Stimulated activated CD4-positive, alpha-beta T cell treated with anti-CD3 and anti-CD28 coated beads, Interleukin-15, amount 100 ng/mL, for 48 hours (primary cell): ENCODE results near the gene PPP1R3E.

ENCODE experiments used
- DNase-seq, 2 donors: peaks; one replicate each; pipeline ENCODE4 v3.0.0-alpha.2; 2020; ENCODE audit warnings: low read depth in 2 of 2

Gene PPP1R3E

DNA sequence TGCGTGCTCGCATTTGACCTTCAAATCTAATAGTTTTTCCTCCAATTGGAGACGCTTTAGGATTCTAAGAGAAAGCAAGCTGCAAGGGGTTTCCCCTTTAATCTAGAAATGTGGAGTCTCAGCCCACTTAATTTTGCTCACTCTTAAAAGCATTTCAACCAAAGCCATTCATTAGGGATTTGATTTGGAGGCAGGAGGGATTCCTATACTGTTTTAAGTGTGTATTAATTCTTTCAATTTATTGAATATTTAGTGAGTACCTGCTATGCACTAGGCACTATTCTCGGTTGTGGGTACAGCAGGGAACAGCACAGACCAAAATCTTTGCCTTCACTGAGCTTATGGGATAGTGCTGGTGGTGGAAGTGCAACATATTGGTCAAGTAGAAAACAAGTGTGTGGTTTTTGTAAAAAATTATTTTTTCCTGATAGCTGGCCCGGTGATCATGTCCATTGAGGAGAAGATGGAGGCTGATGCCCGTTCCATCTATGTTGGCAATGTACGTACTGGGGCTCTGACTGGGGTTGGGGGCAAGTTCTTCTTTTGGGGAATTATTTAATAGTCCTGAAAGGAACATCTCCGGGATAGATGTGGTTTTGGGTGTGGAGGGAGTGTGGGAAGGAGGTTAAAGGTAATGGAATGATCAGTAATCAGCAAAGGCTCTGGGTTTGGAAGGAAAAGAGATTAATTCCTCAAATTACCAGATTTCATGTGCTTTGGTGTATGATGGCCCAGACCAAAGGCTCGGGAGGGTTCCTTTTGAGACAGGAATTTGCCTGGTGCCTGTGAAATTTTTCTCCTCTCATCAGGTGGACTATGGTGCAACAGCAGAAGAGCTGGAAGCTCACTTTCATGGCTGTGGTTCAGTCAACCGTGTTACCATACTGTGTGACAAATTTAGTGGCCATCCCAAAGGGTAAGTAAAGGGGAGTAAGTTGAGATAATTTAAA is 20.2 kb upstream of the PPP1R3E start:
- DNase-seq: no peak

- peak; percentile 56 to 66 for DNase-seq
Measured at GRCh38 chr14:23321572-23322547, 19.2 kb upstream of the PPP1R3E start.

DNA sequence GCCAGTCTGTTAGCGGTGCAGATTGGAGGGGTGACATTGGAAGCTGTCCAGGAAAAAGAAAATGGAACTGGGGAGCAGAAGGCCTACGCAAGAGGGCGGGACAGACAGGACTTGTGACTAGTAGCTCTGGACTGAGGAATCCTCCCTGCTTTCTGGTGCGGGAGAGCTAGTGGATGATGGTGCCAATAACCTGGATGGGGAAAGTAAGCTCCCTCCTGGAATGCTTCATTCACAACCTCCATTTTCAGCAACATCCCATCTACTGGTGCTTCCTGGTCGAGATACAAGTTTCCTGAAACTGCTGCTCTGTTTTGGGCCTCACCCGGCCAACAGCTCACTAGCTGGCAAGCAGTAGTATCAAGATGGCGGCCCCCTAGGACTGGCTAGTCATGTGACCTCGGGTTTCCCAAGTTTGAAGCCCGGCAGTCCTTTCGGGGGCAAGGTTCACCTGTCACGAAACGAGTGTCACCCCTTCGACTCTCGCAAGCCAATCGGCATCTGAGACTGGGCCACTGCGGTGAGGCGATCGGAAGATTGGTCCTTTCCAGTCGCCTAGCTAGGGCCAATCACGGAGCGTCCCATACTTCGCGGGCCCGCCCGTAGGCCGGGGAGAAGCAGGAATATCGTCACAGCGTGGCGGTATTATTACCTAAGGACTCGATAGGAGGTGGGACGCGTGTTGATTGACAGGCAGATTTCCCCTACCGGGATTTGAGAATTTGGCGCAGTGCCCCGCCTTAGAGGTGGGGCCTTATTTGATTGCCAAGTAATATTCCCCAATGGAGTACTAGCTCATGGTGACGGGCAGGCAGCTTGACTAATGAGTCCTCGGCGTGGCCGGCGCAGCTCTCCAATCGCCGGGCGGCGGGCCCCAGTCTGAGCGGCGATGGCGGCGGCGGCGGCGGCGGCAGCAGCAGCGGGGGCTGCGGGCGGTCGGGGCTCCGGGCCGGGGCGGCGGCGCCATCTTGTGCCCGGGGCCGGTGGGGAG is 18.2 kb upstream of the PPP1R3E start, which contains the start of gene PABPN1:
PABPN1 (plus strand) TSS at position 874 of the 988 bp plus-strand sequence; CDS start at position 887, 13 bp downstream.
- peak; percentile 95 to 98 for DNase-seq

DNA sequence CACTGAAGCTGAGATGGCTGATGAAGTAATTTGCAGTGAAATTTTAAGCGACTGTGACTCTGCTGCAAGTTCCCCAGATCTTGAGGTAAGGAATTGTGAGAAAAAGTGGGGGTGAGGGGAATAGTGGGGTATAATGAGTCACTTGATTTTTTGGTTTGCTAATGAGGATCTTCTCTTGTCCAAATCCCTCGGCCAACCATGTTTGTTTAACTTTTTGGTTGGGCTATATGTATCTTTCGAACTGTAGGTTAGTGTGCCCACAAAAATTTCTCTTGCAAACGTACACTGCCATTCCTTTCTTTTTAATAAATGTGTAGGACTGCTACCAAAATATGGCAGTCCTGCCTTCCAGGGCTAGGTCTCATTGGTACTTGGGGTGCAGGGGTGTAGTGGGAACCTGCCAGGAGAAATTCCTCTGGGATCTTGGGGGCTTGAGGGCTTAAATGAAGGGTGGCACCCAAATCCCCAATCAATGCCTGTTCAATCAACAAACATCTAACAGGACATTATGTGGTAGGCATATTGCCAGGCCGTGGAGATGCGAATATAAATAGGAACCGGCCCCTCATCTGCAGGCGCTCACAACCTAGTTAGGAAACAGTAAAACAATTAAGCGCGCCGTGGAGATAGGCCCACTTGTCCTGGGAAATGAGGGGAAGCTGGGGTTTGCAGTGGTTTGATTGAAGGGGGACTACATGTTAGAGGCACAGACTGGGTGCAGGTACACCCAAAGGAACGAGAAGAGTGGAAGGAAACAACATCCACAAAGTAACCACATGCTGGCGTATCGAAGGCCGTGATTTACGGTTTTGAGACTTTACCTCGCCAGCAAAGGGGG is 17.3 kb upstream of the PPP1R3E start:
- DNase-seq: no peak

DNA sequence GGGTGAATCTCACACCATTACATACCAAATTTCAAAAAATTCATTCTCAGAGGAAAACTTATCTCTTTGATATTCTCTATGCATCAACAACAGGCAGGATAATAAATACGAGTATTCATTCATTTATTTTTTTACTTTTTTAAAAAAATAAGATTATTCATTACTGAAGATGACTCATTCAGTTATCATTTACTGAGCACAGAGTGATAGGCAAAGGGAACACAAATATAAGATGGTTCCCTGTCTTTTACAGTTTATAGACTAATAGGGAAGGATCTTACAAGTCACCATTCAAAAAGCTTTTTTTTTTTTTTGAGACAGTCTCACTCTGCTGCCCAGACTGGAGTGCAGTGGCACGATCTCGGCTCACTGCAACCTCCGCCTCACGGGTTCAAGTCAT is 13.6 kb upstream of the PPP1R3E start:
- no peak for DNase-seq

DNA sequence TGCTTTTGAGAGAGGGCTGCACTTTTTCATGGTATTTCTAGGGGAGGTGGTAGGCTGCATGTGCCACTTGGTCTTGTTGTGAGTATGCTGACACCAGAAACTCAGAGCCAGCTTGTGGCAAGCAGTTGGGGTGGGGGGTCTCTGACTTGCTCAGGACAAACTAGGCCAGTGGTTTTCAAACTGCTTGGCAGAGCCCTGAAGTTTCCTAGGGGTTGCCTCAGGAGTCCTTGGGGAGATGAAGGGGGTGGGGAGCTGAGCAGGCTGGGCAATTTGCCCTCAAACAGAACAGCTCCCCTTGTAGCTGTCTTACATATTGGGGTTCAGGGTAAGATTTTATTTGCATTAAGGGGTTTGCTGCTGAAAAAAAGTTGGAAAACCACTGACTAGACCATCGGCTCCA is 7.9 kb upstream of the PPP1R3E start:
- DNase-seq: no peak

DNA sequence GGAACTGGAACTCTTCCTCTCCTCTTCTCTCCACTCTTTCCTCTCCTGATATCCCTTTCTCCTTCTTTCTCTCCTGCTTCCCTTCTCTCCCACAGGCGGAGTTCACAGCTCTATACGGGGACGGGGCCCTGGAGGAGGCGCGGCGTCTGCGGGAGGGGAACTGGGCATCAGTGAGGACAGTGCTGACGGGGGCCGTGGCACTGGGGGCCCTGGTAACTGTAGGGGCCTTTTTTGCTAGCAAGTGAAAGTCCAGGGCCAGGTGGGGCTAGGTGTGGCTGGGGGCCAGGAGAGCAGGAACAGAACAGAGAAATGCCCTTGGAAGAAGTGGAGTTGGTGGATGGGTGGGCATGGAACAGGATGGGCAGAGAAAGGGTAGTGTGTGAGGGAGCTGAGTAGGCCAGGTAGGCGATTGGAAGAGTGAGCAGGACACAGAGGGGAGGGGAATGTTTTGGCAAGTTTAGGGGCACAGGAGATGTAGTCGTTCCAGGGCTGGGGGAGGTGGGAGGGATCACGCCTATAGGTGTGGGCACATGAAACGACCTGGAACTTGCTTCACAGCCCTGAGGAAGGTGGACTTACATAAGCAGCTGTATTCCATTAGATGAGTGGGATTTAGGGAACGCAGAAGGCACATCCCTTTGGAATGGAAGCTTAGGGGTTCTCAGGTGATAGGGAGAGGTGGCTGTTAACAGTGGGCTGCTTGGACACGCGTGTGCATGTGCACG is 6.2 kb upstream of the PPP1R3E start:
- no peak for DNase-seq

DNA sequence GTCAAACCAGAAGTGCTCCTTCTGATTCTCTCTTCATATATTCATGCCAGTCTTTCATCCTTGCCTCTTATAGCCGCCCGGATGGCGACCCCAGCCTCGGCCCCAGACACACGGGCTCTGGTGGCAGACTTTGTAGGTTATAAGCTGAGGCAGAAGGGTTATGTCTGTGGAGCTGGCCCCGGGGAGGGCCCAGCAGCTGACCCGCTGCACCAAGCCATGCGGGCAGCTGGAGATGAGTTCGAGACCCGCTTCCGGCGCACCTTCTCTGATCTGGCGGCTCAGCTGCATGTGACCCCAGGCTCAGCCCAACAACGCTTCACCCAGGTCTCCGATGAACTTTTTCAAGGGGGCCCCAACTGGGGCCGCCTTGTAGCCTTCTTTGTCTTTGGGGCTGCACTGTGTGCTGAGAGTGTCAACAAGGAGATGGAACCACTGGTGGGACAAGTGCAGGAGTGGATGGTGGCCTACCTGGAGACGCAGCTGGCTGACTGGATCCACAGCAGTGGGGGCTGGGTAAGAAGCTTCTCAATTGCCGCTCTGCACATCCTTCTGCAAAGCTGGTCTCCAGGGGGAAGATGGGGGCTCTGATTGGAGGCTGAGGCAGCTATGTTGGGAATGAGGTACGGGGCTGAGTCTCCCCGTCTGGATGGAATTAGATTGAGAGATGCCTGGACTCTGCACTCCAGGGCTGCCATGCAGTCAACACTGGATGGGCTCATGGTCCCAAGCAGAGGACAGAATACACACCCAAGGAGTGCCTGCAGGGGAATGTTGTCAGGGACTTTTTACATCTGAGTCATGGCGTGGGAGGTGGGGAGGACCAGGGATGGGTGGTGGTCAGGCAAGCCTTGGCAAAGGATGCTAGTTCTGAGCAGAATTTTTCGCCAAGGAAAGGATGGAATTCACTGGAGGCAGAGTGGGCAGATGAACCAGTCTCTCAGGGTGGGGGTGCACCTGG is 5.3 kb upstream of the PPP1R3E start:
- no peak for DNase-seq

- no peak for DNase-seq
Measured at GRCh38 chr14:23307146-23307530, 4.5 kb upstream of the PPP1R3E start.

- DNase-seq: no peak
Measured at GRCh38 chr14:23306412-23307145, 3.9 kb upstream of the PPP1R3E start, which contains the start of gene BCL2L2. BCL2L2 (plus strand) TSS chr14:23306833; CDS start chr14:23307768, 935 bp downstream.

- no peak for DNase-seq
Measured at GRCh38 chr14:23301969-23302289, 730 bp downstream of the PPP1R3E start.

DNA sequence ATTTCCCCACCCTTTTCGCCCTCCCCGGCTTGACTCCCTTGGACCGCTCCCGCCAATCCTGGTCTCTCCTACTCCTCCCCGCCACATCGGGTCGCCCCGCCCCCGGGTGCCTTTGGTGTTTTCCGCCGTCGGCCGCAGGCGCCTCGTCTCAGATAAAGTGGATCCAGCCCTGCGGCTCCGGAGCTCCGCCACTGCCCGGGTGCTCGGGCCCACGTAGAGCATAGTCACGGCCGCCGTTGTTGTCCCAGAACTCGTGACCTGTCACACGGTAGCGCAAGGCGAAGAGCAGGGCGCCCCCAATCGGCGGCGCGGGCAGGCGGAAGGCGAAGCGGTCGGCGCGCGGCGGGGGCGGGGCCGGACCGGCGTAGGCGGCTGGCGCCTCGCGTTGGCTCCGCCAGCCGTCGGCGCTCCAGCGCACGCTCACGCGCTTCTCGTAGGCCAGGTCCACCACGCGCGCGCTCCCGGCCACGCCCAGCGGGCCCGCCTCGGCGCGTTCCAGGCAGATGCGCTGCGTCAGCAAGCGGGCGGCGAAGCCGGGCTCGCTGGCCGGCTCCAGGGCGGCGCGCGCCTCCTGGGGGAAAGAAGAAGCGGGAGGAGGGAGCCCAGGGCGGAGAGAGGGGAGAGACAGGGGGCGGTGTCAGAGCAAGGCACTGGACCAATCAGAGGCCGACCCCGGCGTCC is 1.2 kb downstream of the PPP1R3E start:
- DNase-seq: peak; percentile 93 to 96

DNA sequence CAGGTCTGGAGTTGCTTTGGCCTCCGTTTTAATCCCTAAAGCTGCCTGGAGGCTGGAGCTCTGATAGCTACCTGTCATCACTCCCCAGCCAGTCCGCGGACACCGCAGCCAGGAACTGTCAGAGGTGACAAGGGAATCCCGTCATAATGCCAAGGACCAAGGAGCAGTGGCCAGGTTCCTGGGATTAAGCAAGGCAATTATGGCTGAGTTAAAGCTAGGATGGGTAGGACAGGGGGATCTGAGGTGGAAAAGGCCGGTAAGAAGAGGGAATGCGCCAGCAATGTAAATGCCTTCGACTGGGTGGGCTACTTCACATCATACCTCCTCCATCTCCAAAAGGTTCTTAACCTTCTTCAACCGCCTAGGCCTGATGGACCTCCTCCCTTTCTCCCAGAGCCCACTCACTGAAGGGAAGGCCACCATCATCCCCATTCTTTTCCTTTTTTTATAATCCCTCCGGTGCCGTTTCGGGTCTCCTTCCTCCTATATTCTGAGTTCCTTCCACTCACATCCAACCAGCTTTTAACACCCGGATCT is 1.9 kb downstream of the PPP1R3E start:
- DNase-seq: no peak

GRCh38 chr14:23299986-23300686 is 2.5 kb downstream of the PPP1R3E start:
- no peak for DNase-seq

DNA sequence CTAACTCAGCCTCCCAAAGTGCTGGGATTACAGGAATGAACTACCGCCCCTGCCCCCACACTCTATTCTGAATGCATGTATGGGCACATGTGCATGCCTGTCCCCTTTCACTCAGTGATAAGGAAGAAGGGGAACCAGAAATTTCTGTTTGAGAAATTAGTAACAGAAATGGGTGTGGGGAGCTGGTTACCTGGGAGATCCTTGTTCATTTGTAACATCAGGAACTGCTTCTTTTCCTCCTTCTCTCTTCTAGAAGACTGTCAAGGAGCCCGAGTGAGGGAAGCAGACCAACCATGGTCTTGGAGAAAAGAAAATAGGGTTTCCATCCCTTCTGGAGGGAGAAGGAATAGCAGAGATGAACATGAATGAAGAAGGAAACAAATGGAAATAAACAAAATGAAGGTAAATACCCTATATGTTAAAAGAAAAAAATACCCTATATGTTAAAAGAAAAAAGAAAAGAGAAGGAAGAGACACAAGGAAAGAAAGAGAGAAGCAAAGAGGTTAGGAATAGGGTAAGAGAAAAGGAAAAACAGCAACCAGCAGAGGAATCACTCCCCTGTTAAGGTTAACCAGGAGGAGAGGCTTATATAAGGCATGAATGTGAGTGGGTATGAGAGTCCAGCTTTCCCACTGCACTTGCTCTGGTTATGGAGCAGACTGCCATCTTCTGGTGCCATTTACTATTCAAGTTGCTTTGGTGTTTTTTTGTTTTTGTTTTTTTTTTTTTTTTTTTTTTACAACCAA is 3.3 kb downstream of the PPP1R3E start:
- DNase-seq: no peak
